GM21723 (cell line): ENCODE results near the gene MYO1D.
"Not testable (repeated sequence)": the region's sequence is repeated elsewhere in the genome, so short reads cannot be mapped to it uniquely, and the experiment has no call there.

Source experiments
- ATAC-seq: cut with Tn5 transposase; IDR thresholded peaks from one replicate; pipeline ENCODE4 v1.9.1; 2021; ENCODE audit warnings: mild to moderate bottlenecking, moderate library complexity; ENCODE audit not compliant: unreplicated experiment

Gene MYO1D

GRCh38 chr17:32481193-32481592 is 395.7 kb downstream of the MYO1D start:
- no peak for ATAC-seq

GRCh38 chr17:32479074-32479617 is 397.8 kb downstream of the MYO1D start:
- no peak for ATAC-seq

- ATAC-seq, result no peak
Observed at GRCh38 chr17:32477220-32477619, 399.7 kb downstream of the MYO1D start.

- ATAC-seq, result no peak
Observed at GRCh38 chr17:32475258-32475657, 401.7 kb downstream of the MYO1D start.

DNA sequence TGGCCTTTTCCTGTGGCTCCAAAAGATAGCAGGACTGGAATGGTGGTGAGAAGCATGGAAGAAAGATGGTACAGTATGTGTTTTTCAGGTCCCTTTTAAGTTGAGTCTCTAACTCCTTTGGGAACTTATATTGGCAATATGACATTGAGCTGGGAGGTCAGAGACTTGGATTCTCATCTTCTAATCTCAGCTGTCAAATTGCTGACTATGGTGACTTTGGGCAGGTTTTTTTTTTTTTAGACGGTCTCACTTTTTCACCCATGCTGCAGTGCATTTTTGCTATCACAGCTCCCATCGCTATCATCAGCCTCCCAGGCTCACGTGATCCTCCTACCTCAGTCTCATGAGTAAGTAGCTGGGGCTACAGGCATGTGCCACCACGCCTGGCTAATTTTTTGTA is 405.3 kb downstream of the MYO1D start:
- ATAC-seq, result no peak

GRCh38 chr17:32470405-32471167 is 406.3 kb downstream of the MYO1D start:
- ATAC-seq, result no peak

DNA sequence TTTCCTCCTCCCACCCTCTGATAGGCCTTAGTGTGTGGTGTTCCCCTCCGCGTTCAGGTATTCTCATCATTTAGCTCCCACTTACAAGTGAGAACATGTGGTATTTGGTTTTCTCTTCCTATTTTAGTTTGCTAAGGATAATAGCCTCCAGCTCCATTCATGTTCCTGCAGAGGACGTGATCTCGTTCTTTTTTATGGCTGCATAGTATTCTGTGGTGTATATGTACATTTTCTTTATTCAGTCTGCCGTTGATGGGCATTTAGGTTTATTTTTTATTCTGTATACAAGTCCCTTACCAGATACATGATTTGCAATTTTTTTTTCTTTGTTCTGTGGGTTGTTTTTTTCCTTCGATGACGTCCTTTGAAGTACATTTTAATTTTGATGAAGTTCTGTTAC is 409.0 kb downstream of the MYO1D start:
- no peak for ATAC-seq

DNA sequence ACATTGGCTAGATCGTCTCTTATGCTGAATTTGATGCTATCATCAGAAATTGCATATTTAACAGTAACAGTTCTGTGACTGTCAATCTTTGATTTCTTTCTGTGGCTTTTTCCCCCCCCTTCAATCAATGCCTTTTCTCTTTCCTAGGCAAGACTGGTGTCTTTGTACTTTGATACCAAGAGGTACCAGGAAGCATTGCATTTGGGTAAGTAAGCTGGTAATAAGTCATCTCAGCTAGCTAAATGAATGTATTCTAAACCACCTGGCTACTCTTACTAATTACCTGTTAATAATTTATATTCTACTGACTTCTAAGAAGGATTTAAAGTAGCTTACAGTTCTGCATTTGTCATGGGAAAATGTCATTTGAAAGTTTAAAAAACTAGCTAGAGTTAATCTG is 412.6 kb downstream of the MYO1D start:
- no peak for ATAC-seq

- ATAC-seq, result no peak
Observed at GRCh38 chr17:32463304-32463703, 413.6 kb downstream of the MYO1D start.

- no peak for ATAC-seq
Observed at GRCh38 chr17:32461853-32462617, 414.9 kb downstream of the MYO1D start.

GRCh38 chr17:32461498-32461852 is 415.4 kb downstream of the MYO1D start:
- ATAC-seq, result no peak

DNA sequence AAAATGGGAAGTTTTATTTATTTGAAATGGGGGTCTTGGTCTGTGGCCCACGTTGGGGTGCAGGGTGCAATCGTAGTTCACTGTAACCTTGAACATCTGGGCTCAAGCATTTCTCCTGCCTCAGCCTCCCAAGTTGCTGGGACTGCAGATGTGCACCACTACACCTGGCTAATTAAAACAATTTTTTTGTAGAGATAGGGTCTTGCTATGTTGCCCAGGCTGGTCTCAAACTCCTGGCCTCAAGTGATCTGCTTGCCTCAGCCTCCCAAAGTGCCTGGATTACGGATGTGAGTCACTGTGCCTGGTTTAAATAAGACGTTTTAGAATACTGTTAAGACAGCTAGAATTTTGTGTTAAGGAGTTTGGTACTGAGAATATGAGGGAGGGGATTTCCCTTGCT is 416.9 kb downstream of the MYO1D start:
- ATAC-seq, result no peak

GRCh38 chr17:32458371-32458770 is 418.6 kb downstream of the MYO1D start:
- no peak for ATAC-seq

GRCh38 chr17:32453370-32453769 is 423.6 kb downstream of the MYO1D start:
- no peak for ATAC-seq

- ATAC-seq, result no peak
Observed at GRCh38 chr17:32452281-32452680, 424.6 kb downstream of the MYO1D start.

GRCh38 chr17:32451879-32452278 is 425.0 kb downstream of the MYO1D start:
- no peak for ATAC-seq

GRCh38 chr17:32450379-32450778 is 426.5 kb downstream of the MYO1D start:
- not testable (repeated sequence) for ATAC-seq

- no peak for ATAC-seq
Observed at GRCh38 chr17:32449963-32450362, 427.0 kb downstream of the MYO1D start.

GRCh38 chr17:32446949-32447348 is 430.0 kb downstream of the MYO1D start:
- ATAC-seq, result no peak

GRCh38 chr17:32445971-32446370 is 431.0 kb downstream of the MYO1D start:
- ATAC-seq, result no peak

DNA sequence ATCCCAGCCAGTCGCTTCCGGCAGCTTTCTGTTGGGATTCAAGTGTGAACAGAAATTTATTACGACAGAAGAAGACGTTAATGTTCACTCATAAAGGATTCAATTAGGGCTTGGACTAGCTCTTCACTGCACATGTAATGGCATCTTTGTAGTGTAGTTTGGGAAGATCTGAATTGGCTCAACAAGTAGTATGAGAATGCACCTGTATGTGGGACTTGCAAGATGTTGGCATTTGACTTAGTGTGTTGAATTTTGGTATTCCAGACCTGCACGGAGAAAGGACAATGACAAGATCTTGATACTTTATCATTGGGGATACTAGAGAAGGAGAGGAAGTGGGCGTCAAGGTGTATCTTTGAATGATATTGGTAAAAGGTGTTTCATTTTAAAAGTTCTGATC is 431.4 kb downstream of the MYO1D start:
- no peak for ATAC-seq

DNA sequence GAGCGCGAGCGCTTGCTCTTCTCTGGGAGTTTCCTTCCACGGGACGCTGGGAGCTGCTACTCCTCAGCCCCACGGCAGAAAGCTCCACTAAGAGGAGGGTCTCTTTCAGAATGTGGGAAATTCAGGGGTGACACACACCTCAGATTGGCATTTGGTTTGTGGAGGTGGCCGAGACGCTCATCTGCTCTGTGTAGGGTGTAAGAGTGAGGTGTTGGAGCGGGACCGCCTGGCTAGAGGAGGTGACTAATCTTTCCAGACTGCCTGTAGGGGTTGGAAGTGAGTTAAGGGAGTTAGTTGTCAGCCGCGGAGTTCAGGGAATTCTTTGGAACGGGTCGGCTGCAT is 431.9 kb downstream of the MYO1D start:
- peak; percentile 13 for ATAC-seq
